ENCODE data around the gene MRPS18A.

Gene MRPS18A

DNA sequence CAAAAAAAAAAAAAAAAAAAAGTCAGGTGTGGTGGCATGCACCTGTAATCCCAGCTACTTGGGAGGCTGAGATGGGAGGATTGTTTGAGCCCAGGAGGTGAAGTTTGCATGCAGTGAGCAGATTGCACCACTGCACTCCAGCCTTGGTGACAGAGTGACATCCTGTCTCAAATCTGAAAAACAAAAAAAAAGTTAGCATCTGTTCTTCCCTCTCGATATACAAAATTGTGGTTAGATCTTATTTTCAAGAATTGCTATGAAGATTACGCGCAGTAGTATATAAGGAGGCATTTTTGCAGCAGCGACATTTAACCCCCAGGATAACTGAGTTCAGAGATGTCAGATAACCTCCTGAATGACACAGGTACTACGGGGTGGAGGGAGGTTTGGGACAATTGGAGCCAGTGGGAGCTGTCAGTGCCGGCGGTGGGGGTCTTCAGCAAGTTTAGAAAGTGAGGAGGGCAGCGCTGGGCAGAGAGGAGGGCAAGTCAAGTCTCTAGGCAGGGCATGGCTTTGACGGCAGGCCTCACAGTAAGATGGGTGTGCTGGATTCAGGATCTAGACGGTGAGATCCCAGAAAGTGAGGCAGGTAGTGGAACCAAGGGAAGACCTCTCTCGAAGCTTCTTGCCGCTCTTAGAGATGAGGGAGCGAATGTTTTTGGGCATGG is 26.2 kb upstream of the MRPS18A start:
- H3K4me3 ChIP-seq (ENCODE audit: low read depth, low read length): no peak overlapping the region
- TF ChIP-seq, protein P1, sequence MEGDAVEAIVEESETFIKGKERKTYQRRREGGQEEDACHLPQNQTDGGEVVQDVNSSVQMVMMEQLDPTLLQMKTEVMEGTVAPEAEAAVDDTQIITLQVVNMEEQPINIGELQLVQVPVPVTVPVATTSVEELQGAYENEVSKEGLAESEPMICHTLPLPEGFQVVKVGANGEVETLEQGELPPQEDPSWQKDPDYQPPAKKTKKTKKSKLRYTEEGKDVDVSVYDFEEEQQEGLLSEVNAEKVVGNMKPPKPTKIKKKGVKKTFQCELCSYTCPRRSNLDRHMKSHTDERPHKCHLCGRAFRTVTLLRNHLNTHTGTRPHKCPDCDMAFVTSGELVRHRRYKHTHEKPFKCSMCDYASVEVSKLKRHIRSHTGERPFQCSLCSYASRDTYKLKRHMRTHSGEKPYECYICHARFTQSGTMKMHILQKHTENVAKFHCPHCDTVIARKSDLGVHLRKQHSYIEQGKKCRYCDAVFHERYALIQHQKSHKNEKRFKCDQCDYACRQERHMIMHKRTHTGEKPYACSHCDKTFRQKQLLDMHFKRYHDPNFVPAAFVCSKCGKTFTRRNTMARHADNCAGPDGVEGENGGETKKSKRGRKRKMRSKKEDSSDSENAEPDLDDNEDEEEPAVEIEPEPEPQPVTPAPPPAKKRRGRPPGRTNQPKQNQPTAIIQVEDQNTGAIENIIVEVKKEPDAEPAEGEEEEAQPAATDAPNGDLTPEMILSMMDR (IDR thresholded peaks at IDR 0.05; ENCODE audit: insufficient read depth, low read depth, low read length, missing control alignments): no peak
- peak; percentile 52 for DNase-seq (ENCODE audit: low read depth)

GRCh38 chr6:43712579-43712978 is 25.0 kb upstream of the MRPS18A start:
- H3K4me3 ChIP-seq (ENCODE audit: low read depth, low read length): no peak overlapping the region
- DNase-seq (ENCODE audit: low read depth): no peak
- TF ChIP-seq, protein P1 (IDR thresholded peaks at IDR 0.05; ENCODE audit: insufficient read depth, low read depth, low read length, missing control alignments): no peak

DNA sequence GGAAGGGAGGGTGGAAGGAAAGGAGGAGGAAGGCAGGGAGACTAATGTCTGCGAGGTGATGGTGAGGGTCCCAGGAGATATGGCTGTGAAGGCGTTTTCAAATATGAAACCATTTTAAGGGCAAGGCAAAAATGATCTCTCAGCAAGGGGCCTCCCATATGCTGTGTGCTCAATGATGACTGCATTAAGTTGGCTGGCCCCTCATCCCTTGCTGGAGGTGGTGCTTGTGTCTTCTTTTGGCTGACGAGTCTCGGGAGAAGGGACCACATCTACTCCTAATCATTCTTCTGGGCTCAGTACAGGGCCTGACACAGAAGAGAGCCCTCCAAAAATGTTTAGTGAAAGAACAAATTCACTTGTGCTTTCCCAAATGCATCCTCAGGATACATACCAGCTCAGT is 23.0 kb upstream of the MRPS18A start:
- no peak for DNase-seq (ENCODE audit: low read depth)
- TF ChIP-seq, protein P1 (IDR thresholded peaks at IDR 0.05; ENCODE audit: insufficient read depth, low read depth, low read length, missing control alignments): no peak
- no peak overlapping the region for H3K4me3 ChIP-seq (ENCODE audit: low read depth, low read length)

DNA sequence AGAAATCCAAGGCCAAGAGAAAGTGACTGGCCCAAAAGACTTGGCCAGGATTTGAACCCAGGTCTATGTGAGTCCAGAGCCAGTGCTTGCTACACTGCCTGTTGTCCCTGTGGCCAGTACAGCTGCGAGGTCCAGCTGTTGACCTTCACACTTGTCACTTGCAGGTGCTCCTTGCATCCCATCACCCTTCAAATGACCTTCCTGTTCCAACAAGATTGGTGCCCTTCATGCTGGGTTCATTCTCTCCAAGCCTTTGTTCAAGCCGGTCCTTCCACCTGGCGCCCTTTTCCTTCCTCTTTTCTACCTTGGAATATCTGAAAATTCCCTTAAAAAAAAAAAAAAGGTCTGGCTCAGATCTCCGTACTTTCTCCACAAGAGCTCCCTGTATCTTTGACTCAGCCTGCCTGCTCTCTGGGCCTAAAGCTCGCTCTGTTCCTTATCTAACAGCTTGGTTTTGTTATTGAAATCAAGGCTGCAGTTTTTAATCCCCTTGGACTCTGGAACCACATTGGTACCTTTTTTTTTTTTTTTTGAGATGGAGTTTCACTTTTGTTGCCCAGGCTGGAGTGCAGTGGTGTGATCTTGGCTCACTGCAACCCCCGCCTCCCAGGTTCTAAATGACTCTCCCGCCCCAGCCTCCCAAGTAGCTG is 22.2 kb upstream of the MRPS18A start:
- TF ChIP-seq, protein P1 (IDR thresholded peaks at IDR 0.05; ENCODE audit: insufficient read depth, low read depth, low read length, missing control alignments): no peak
- no peak for DNase-seq (ENCODE audit: low read depth)
- H3K4me3 ChIP-seq (ENCODE audit: low read depth, low read length): no peak overlapping the region

DNA sequence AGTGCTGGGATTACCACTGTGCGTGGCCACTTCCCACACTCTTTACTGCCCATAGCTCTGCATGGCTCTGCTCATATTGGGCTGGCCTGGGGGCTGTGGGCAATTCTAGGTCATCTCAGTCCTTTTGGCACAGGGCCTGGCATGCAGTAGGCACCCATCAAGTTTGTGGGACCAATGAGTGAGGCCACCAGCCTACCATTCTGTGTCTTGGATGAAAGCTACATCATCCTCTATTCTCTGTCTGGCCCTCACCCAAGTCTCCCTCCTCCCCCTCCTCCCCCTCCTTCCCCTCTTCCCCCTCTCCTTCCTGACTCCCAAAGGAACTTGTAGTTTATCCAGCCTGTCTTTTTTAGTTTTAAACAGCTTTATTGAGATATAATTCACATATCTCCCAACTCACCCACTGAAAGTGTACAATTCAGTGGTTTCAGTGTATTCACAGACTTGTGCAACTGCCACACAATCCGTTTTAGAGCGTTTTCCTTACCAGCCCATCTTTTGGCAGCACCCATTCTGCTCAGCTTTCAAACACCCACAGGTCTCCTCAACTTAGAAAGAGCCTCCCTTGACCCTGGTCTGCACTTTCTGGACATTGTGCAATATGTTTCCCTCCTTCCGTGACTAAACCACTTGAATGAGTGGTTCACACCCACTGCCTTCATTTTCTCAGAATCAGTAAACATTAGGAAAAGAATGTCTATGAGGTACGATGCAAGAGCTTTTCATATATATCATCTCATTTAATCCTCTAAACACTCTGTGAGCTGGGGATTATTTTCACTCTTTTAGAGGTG is 21.5 kb upstream of the MRPS18A start:
- TF ChIP-seq, protein P1 (IDR thresholded peaks at IDR 0.05; ENCODE audit: insufficient read depth, low read depth, low read length, missing control alignments): no peak
- no peak overlapping the region for H3K4me3 ChIP-seq (ENCODE audit: low read depth, low read length)
- DNase-seq (ENCODE audit: low read depth): peak; percentile 29

DNA sequence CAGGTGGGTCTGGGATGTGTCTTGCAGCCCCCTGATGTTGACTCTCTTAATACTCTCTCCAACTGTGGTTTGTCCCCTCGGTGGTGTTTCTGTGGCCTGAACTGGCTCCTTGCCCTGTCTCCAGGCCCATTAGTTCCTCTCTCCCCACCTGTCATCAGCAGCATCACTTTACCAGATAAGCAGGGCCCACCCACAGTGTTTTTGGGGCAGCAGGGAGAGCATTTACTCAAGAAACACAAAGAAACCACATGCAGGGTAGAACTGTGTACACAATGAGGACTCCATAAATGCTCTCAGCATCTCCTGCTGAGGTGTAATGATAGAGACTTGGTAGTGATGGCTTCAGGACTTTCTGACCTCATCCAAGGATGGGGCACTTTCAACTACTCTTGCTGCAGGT is 20.2 kb upstream of the MRPS18A start:
- DNase-seq (ENCODE audit: low read depth): no peak
- TF ChIP-seq, protein P1 (IDR thresholded peaks at IDR 0.05; ENCODE audit: insufficient read depth, low read depth, low read length, missing control alignments): no peak
- no peak overlapping the region for H3K4me3 ChIP-seq (ENCODE audit: low read depth, low read length)

All from GM12865 (cell line).